ENCODE measurements around the gene CISD1.

Gene CISD1

DNA sequence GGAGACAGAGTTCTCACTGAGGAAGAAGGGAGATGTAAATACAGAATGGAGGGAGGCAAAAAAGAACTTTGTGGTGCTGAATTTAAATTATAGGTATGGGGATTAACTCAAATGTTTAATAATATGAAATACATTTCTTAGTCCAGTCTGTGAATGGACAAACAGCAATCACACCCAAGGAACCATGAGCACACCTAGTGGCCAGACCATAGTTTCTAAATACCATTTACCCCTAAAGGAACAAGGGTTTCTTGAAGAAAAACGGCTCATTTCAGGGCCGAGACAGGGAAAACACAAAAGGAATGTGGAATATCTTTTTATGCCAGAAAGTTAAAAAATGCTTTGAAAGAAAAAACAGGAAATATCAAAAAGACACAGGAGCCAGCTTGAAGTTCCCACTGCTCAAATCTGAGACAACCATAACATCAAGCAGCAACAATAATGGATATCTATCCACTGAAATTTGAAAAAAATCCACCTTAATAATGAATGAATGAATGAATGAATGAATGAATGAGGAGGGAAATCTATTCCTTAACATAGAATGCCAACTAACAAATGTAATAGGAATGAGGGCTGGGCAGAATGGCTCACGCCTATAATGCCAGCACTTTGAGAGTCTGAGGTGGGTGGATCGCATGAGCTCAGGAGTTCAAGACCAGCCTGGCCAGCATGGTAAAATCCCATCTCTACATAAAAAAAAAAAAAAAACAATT lies 9.8 kb upstream of the CISD1 start:
- Histone ChIP-seq H3K14ac (ENCODE audit: low read length) (no peak overlapping the region), H3K4ac (ENCODE audit: low read length) (no peak overlapping the region)
- no peak for DNase-seq (ENCODE audit: low spot score)

DNA sequence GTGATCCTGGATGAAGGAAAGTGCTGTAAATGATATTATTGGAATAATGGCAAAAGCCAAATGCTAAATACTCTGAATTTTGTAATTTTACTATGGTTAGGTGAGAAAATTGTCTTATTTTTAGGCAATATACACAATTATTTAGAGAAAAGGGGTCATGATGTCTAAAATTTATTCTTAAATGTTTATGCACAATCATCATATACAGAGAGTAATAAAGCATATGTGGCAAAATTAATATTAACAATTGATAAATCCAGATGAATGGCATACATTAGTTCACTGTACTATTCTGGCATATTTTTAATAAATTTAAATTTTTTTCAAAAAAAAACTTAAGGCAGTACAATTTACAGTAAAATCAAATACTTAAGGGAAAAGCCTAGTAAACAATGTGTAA lies 8.6 kb upstream of the CISD1 start:
- Histone ChIP-seq H3K14ac (ENCODE audit: low read length) (no peak overlapping the region), H3K9me3 (replicated peaks in 1 of 2; ENCODE audit: control insufficient read depth in 2 of 2, insufficient read depth in 1 of 2, low read depth in 1 of 2, low read length in 2 of 2) (peaks cover 0 to 5% of the 10 kb centered on the region in 2 donors), H3K4ac (ENCODE audit: low read length) (no peak overlapping the region), H3K18ac (ENCODE audit: low read length) (no peak overlapping the region), H3K36me3 (replicated peaks in 1 of 2; ENCODE audit: control insufficient read depth in 2 of 2, insufficient read depth in 2 of 2, low read length in 2 of 2) (no peaks in the 10 kb centered on the region), H3K23ac (ENCODE audit: low read depth, low read length, poor library complexity) (no peak overlapping the region), H2BK12ac (ENCODE audit: low read length) (no peak overlapping the region), H3K4me1 (ENCODE audit: control insufficient read depth in 2 of 2, insufficient read depth in 1 of 2, low read depth in 1 of 2, low read length in 2 of 2) (peaks cover 0 to 6% of the 10 kb centered on the region in 2 donors), H2BK15ac (ENCODE audit: low read length) (no peak overlapping the region), H3K27ac (replicated peaks; ENCODE audit: low read length) (no peak overlapping the region), H4K8ac (ENCODE audit: low read depth, low read length) (no peak overlapping the region), H3K9ac (ENCODE audit: low read depth, low read length, poor library complexity) (no peak overlapping the region), H3K79me1 (ENCODE audit: low read depth, low read length) (no peaks in the 10 kb centered on the region), H2BK5ac (ENCODE audit: low read length) (no peak overlapping the region), H4K91ac (ENCODE audit: low read depth, low read length, poor library complexity) (no peak overlapping the region), H3K4me2 (ENCODE audit: insufficient read depth, low read length, poor library complexity, severe bottlenecking) (no peak overlapping the region), H2AFZ (ENCODE audit: low read length) (no peak overlapping the region), H3K27me3 (ENCODE audit: control insufficient read depth in 3 of 3, insufficient read depth in 3 of 3, low read depth in 1 of 3, low read length in 3 of 3) (no peaks in the 10 kb centered on the region), H3K4me3 (ENCODE audit: low read length in 2 of 2) (no peak overlapping the region), H2BK120ac (ENCODE audit: low read depth, low read length) (no peak overlapping the region), H2AK5ac (ENCODE audit: low read depth, low read length) (no peak overlapping the region)
- DNase-seq (ENCODE audit: low spot score): no peak

More for the DNA sequence above, 9.8 kb upstream of the CISD1 start:
- no CpG with 5 or more reads among the region's 4 CpGs for WGBS, 2 donors (ENCODE audit: extremely low coverage in 2 of 2, insufficient read length in 2 of 2, insufficient replicate concordance in 1 of 2)
- Histone ChIP-seq H3K4me2 (ENCODE audit: insufficient read depth, low read length, poor library complexity, severe bottlenecking) (no peak overlapping the region), H3K79me1 (ENCODE audit: low read depth, low read length) (no peaks in the 10 kb centered on the region), H2AK5ac (ENCODE audit: low read depth, low read length) (no peak overlapping the region), H2BK15ac (ENCODE audit: low read length) (no peak overlapping the region), H3K4me3 (ENCODE audit: low read length in 2 of 2) (no peak overlapping the region), H3K9ac (ENCODE audit: low read depth, low read length, poor library complexity) (no peak overlapping the region), H4K8ac (ENCODE audit: low read depth, low read length) (no peak overlapping the region), H3K18ac (ENCODE audit: low read length) (no peak overlapping the region), H3K27ac (replicated peaks; ENCODE audit: low read length) (no peak overlapping the region), H2BK12ac (ENCODE audit: low read length) (no peak overlapping the region), H3K27me3 (ENCODE audit: control insufficient read depth in 3 of 3, insufficient read depth in 3 of 3, low read depth in 1 of 3, low read length in 3 of 3) (no peaks in the 10 kb centered on the region), H3K9me3 (replicated peaks in 1 of 2; ENCODE audit: control insufficient read depth in 2 of 2, insufficient read depth in 1 of 2, low read depth in 1 of 2, low read length in 2 of 2) (peaks cover 0 to 5% of the 10 kb centered on the region in 2 donors), H3K23ac (ENCODE audit: low read depth, low read length, poor library complexity) (no peak overlapping the region), H2BK120ac (ENCODE audit: low read depth, low read length) (no peak overlapping the region), H4K91ac (ENCODE audit: low read depth, low read length, poor library complexity) (no peak overlapping the region), H2AFZ (ENCODE audit: low read length) (no peak overlapping the region), H3K4me1 (ENCODE audit: control insufficient read depth in 2 of 2, insufficient read depth in 1 of 2, low read depth in 1 of 2, low read length in 2 of 2) (no peaks in the 10 kb centered on the region), H2BK5ac (ENCODE audit: low read length) (no peak overlapping the region), H3K36me3 (replicated peaks in 1 of 2; ENCODE audit: control insufficient read depth in 2 of 2, insufficient read depth in 2 of 2, low read length in 2 of 2) (no peaks in the 10 kb centered on the region)

DNA sequence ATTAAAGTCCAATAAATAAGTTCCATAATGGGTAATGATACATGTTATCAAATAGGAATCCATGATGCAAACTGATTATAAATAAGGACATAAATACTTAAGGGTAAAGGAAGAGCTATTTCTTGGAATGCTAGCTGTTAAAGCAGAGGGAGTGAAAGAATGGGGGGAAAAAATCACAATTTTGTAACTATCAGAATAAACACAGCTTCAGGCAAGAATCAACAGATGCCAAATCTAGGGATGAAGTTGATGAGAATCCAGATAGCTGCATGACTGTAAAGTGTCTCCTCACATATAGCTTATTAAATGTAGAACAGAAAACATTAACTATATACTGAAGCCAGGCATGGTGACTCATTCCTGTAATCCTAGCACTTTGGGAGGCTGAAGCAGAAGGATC lies 6.2 kb upstream of the CISD1 start:
- Histone ChIP-seq H3K79me1 (ENCODE audit: low read depth, low read length) (peaks cover 2% of the 10 kb centered on the region), H3K18ac (ENCODE audit: low read length) (no peak overlapping the region), H3K4me3 (ENCODE audit: low read length in 2 of 2) (no peak overlapping the region), H2BK12ac (ENCODE audit: low read length) (no peak overlapping the region), H3K9me3 (replicated peaks in 1 of 2; ENCODE audit: control insufficient read depth in 2 of 2, insufficient read depth in 1 of 2, low read depth in 1 of 2, low read length in 2 of 2) (no peaks in the 10 kb centered on the region), H4K8ac (ENCODE audit: low read depth, low read length) (no peak overlapping the region), H2AFZ (ENCODE audit: low read length) (no peak overlapping the region), H4K91ac (ENCODE audit: low read depth, low read length, poor library complexity) (no peak overlapping the region), H2AK5ac (ENCODE audit: low read depth, low read length) (no peak overlapping the region), H3K23ac (ENCODE audit: low read depth, low read length, poor library complexity) (no peak overlapping the region), H3K14ac (ENCODE audit: low read length) (no peak overlapping the region), H3K27me3 (ENCODE audit: control insufficient read depth in 3 of 3, insufficient read depth in 3 of 3, low read depth in 1 of 3, low read length in 3 of 3) (no peaks in the 10 kb centered on the region), H2BK120ac (ENCODE audit: low read depth, low read length) (no peak overlapping the region), H3K4ac (ENCODE audit: low read length) (no peak overlapping the region), H2BK15ac (ENCODE audit: low read length) (no peak overlapping the region), H3K27ac (replicated peaks; ENCODE audit: low read length) (no peak overlapping the region), H3K9ac (ENCODE audit: low read depth, low read length, poor library complexity) (no peak overlapping the region), H3K4me2 (ENCODE audit: insufficient read depth, low read length, poor library complexity, severe bottlenecking) (no peak overlapping the region), H3K36me3 (replicated peaks in 1 of 2; ENCODE audit: control insufficient read depth in 2 of 2, insufficient read depth in 2 of 2, low read length in 2 of 2) (no peaks in the 10 kb centered on the region), H3K4me1 (ENCODE audit: control insufficient read depth in 2 of 2, insufficient read depth in 1 of 2, low read depth in 1 of 2, low read length in 2 of 2) (peaks cover 0 to 7% of the 10 kb centered on the region in 2 donors), H2BK5ac (ENCODE audit: low read length) (no peak overlapping the region)
- DNase-seq (ENCODE audit: low spot score): no peak

DNA sequence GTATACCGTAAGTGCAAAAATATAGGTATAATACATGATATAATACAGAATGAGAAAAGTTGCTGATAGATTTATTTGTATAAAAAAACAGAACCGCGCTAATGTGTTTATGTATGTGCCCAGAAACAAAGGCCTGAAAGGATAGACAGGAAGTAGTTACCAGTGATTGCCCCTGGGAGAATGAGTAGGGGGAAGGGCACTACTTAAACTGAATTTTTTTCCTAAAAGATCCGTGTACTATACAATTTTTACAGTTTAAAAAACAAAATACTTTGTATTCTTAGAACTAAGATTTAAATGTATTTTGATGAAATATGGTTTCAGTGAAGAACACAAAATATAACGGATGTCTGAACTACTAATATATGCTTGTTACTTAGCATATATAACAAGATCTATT lies 4.2 kb upstream of the CISD1 start:
- H3K4me3 ChIP-seq (ENCODE audit: low read length in 2 of 2): peak overlapping the region in 1 of 2 donors; percentile 7
- H2BK120ac ChIP-seq (ENCODE audit: low read depth, low read length): no peak overlapping the region
- no peak for DNase-seq (ENCODE audit: low spot score)
- H2BK5ac ChIP-seq (ENCODE audit: low read length): no peak overlapping the region
- no peak overlapping the region for H2BK12ac ChIP-seq (ENCODE audit: low read length)
- no peaks in the 10 kb centered on the region for H3K36me3 ChIP-seq (replicated peaks in 1 of 2; ENCODE audit: control insufficient read depth in 2 of 2, insufficient read depth in 2 of 2, low read length in 2 of 2)
- H3K4me1 ChIP-seq (ENCODE audit: control insufficient read depth in 2 of 2, insufficient read depth in 1 of 2, low read depth in 1 of 2, low read length in 2 of 2): peaks cover 0 to 7% of the 10 kb centered on the region in 2 donors
- H2AK5ac ChIP-seq (ENCODE audit: low read depth, low read length): no peak overlapping the region
- no peaks in the 10 kb centered on the region for H3K9me3 ChIP-seq (replicated peaks in 1 of 2; ENCODE audit: control insufficient read depth in 2 of 2, insufficient read depth in 1 of 2, low read depth in 1 of 2, low read length in 2 of 2)
- no peak overlapping the region for H3K23ac ChIP-seq (ENCODE audit: low read depth, low read length, poor library complexity)
- no peak overlapping the region for H4K91ac ChIP-seq (ENCODE audit: low read depth, low read length, poor library complexity)
- no CpG with 5 or more reads among the region's 5 CpGs for WGBS, 2 donors (ENCODE audit: extremely low coverage in 2 of 2, insufficient read length in 2 of 2, insufficient replicate concordance in 1 of 2)
- no peak overlapping the region for H3K27ac ChIP-seq (replicated peaks; ENCODE audit: low read length)
- no peak overlapping the region for H3K18ac ChIP-seq (ENCODE audit: low read length)
- H2BK15ac ChIP-seq (ENCODE audit: low read length): no peak overlapping the region
- no peaks in the 10 kb centered on the region for H3K27me3 ChIP-seq (ENCODE audit: control insufficient read depth in 3 of 3, insufficient read depth in 3 of 3, low read depth in 1 of 3, low read length in 3 of 3)
- H2AFZ ChIP-seq (ENCODE audit: low read length): no peak overlapping the region
- H3K79me1 ChIP-seq (ENCODE audit: low read depth, low read length): peaks cover 2% of the 10 kb centered on the region
- no peak overlapping the region for H3K9ac ChIP-seq (ENCODE audit: low read depth, low read length, poor library complexity)
- H3K4me2 ChIP-seq (ENCODE audit: insufficient read depth, low read length, poor library complexity, severe bottlenecking): no peak overlapping the region
- H4K8ac ChIP-seq (ENCODE audit: low read depth, low read length): no peak overlapping the region
- H3K14ac ChIP-seq (ENCODE audit: low read length): no peak overlapping the region
- H3K4ac ChIP-seq (ENCODE audit: low read length): no peak overlapping the region
